DND-41 (cell line): Measurements from ENCODE around the gene PSMC3IP.

ENCODE experiments used
- CTCF ChIP-seq: IDR thresholded peaks from 2 replicates; pipeline ENCODE4 v1.5.1; 2012; ENCODE audit warnings: borderline replicate concordance, low read length, moderate library complexity, mild to moderate bottlenecking; ENCODE audit not compliant: poor library complexity, severe bottlenecking; ENCODE audit errors: extremely low read depth
- EZH2 ChIP-seq: IDR thresholded peaks from 3 replicates; pipeline ENCODE4 v1.6.1; 2012; ENCODE audit warnings: borderline replicate concordance, low read depth, mild to moderate bottlenecking, moderate library complexity, low read length, inconsistent platforms; ENCODE audit not compliant: severe bottlenecking

- TF ChIP-seq CTCF (no peak), EZH2 (no peak)
Measured at GRCh38 chr17:42584880-42585279, 7.4 kb upstream of the PSMC3IP start.
